HG02571 (cell line): ENCODE data around the gene NISCH.

Experiments
- ATAC-seq: cut with Tn5 transposase; IDR thresholded peaks from one replicate; pipeline ENCODE4 v1.9.1; 2021; ENCODE audit warnings: mild to moderate bottlenecking, moderate library complexity; ENCODE audit not compliant: unreplicated experiment

NISCH gene

DNA sequence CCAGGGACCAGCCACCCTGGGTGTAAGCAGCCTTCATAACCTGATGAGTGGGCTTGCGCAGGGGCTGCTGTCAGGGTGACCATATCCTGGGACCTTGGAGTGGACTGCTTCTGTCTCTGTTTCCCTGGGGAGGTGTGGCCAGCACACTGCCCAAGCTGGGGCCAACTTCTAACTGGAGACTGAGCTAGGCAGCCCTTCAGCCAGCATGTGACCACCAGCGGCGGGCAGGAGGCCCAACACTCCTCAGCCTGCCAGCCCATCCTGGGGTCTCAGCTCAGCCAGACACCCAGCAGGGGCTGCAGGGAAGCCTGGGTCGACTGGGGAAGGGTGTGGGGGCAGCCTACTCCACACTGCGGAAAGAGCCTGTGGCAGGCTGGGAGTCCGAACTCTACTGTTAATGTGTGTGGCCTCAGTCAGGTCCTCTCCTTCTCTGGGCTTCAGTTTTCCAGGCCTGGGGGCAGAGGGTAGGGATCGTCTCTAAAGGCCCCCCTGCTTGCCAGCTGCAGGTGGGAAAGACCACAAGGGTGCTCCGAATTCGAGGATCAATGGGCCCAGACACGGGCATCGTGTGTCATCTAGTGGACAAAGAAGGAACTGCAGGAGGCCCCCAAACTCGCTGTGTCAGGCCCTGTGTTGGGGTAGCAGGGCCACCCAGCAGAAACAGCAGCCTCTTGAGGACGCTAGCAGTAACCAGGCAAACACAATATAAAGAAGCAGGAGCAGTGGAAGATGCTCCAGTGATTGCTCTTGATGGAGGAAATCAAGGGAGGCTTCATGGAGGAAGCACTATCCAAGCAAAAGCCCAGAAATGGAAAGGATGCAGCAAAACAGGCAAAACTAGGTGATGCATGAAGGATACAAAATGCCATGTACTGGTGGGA is 8.5 kb upstream of the NISCH start:
- ATAC-seq, result no peak

DNA sequence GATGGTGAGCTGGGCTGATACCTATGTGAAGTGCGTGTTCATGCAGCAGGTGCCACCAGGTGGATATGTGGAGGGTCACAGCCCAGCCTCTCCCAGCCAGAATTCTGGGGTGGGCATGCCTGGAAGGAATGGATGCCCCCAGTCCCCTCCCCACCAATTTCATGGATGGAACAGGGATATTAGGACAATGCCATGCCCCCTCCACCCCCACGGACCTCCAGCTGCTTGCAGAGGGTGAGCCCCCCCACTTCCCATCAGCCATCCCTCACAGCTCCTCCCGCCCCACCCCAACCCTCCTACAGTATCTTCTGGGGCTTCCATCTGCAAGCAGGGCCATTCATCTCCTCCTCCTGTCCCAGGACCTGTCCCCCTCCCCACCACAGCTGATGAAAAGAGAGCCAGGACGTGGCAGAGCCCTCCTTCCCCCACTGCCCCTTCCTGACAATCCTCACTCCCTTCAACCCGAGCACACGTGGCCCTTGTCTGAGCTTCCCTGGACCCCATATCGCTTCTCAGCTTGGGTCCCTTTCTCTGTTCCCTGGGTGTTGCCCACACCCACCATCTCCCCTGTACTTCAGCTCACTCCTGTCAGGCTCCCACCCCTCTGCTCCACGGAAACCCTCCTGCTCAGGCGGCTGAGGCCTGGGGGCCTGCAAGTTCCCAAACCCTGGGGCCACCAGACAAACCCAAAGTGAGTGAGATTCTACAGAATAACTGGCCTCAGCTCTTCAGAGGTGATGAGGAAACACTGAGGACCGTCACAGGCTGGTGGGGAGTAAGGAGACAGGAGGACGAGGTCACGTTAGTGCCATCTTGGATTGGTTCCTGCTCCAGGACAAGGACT is 7.7 kb upstream of the NISCH start:
- ATAC-seq, result no peak

- no peak for ATAC-seq
These were observed 4.7 kb upstream of the NISCH start for GRCh38 chr3:52450489-52451236.

DNA sequence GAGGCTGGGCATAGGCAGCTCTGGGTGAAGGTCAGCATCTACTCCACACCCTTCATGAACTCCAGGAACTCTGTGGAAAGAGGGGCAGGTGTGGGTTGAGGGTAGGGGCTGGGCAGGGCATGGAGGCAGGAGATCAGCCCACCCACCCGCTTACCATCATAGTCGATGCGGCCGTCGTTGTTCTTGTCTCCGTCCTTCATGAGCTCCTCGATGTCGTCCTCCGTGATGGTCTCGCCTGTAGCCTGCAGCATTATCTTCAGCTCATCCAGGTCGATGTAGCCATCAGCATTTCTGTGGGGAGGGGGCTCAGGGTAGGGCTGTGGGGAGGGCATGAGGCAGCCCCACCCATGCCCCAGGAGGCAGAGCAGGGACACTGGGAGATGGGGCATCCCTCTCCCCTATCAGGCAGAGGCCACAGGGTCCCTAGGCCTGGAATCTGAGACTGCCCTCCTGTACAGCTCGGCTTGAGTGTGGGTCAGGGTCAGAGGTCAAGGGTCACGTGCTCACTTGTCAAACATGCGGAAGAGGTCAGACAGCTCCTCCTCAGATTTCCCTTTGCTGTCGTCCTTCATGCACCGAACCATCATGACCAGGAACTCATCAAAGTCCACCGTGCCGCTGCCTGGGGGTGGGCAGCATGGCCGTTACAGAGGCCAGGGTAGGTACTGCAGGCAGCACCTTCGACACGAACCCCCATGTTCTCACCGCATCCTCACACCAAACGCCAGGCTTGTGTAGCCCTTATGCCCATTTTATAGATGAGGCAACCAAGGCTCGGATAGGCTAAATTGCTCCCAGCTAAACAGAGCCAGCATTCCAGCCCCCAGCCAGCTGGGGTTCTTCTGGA is 3.9 kb upstream of the NISCH start:
- no peak for ATAC-seq

DNA sequence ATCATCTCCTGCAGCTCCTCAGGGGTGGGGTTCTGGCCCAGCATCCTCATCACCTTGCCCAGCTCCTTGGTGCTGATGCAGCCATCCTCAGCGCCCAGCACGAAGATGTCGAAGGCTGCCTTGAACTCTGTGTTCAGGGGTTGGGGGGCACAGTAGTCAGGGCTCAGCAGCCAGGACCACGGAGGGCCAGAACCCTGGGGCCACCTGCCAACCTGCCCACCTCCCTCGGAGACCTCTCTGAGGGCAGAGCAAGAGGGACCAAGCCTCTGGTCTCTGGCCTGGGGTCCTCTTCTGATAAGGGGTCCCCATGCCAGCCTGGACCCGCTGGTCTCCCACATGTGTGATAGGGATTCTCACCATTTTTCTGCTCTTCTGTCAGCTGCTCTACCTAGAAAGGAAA is 3.3 kb upstream of the NISCH start:
- no peak for ATAC-seq

- ATAC-seq, result no peak
These were observed 2.7 kb upstream of the NISCH start for GRCh38 chr3:52452570-52453221.

- no peak for ATAC-seq
These were observed 1.7 kb upstream of the NISCH start, which contains the start of gene TNNC1 for GRCh38 chr3:52453496-52454249. Gene TNNC1, minus strand, starts transcription at chr3:52454041. Its CDS starts 26 bp downstream, at chr3:52454015.

GRCh38 chr3:52454250-52454937 is 1.0 kb upstream of the NISCH start:
- no peak for ATAC-seq

GRCh38 chr3:52454938-52455282 is 494 bp upstream of the NISCH start:
- no peak for ATAC-seq

DNA sequence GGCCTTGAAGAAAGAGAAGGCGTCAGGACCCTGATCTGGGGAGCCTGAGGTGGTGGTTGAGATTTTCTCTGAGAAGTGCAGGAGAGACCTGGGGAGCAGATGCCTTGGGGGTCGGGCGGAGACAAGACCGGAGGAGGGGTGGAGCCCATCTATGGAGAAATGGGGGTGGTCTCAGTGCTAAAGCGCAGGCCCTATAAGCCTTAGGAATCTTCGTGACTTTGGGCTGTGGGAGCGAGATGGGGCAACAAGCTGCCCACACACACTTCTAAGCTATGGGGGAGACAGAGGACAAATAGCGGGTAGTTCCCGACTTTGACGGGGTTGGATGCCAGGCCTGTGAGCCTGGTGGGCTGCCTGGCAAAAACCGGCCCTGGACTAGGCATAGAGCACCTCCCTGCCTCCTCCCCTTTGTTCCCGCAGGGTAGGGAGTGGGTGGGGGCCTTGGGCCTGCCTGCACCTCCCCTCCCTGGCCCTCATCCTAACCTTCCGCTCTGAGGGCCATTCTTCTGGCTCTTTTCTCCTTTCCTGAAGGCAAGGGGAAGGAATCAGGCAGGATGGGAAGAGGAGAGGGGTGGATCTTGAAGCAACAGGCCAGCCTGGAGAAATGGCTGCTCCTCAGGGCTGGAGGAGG is 880 bp downstream of the NISCH start:
- no peak for ATAC-seq

GRCh38 chr3:52456800-52457183 is 1.4 kb downstream of the NISCH start:
- no peak for ATAC-seq

DNA sequence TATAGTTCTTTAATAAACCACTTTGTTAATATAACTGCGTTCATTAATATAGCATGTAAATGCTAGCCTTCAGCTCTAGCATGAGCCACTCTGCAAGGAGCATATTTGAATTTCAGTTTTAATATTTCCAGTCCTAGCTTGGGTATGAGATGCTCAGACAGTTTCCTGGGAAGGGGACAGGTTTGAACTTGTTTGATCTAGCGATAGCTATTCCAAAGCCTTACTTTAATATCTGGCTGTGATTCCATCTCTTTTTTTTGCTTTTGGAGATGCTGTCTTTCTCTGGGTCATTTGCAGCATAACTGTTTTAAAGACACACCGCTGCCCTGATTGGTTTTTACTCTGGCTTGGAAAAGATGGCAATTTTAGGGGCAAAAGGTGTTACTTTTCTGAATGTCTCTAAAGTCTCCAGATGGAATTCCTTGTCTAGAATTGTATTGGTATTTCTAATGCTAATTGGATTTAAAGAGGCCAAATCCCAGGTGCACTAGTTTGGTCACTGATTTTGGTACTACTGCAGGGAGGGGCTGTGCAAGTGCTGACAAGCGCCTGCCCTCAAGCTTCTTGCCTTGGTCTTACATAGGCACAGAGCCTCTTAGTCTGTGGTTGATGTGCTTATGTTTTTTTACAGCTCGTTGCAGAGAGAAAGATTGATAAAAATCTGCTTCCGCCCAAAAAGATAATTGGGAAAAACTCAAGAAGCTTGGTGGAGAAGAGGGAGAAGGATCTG is 2.8 kb downstream of the NISCH start:
- no peak for ATAC-seq

GRCh38 chr3:52458770-52459545 is 3.6 kb downstream of the NISCH start:
- no peak for ATAC-seq

GRCh38 chr3:52461874-52462273 is 6.5 kb downstream of the NISCH start:
- ATAC-seq, result no peak

GRCh38 chr3:52463416-52463815 is 8.0 kb downstream of the NISCH start:
- no peak for ATAC-seq

DNA sequence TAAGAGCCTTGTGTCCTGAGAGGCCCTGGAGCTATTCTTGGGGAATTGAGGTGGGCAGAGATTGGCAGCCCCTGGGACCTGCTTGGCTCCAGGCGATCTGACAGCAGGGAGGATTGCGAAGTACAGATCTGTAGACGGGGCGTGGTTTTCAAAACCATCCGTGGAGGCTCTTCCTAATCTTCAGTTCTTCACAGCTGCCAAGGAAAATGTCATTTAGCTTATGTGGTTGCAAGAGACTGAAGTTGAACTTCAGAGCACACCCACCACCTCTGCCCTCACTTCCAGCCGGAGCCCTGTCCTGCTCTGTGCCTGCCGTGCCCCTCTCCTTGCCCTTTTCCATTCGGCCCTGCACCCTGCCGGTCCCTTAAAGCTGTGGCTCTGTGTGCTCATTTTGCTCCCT is 12.9 kb downstream of the NISCH start:
- no peak for ATAC-seq

DNA sequence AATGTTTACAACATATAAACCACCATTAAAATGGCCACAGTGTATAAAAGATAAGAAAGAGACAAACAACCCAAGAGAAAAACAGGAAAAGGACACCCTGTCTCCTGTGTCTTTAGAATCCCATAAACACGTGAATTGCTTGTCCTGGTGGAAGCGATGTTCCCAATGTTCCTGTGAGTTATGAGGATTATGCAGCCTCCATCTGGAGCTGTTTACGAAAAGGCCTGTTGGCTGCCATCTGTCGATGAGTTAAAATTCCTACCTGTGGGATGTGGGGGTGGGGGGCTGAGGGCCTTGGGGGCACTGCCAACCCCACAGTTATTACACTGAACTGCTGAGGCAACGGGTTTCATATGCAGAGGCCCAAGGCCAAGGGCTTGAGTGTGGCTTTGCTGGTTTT is 13.6 kb downstream of the NISCH start:
- ATAC-seq, result no peak
